B cell (primary cell): ENCODE results near the gene PPP1R8.

Experiments used
- EZH2 ChIP-seq: IDR thresholded peaks from 2 replicates; pipeline ENCODE4 v1.6.1; 2012; ENCODE audit warnings: borderline replicate concordance, low read depth, mild to moderate bottlenecking, moderate library complexity, low read length; ENCODE audit not compliant: insufficient read depth, poor library complexity, severe bottlenecking
- TF ChIP-seq, protein P1 (sequence below): fragments of 200-600 bp; IDR thresholded peaks from one replicate; pipeline ENCODE4 v1.8.0; 2022; ENCODE audit warnings: antibody characterized with exemption, mild to moderate bottlenecking

DNA sequence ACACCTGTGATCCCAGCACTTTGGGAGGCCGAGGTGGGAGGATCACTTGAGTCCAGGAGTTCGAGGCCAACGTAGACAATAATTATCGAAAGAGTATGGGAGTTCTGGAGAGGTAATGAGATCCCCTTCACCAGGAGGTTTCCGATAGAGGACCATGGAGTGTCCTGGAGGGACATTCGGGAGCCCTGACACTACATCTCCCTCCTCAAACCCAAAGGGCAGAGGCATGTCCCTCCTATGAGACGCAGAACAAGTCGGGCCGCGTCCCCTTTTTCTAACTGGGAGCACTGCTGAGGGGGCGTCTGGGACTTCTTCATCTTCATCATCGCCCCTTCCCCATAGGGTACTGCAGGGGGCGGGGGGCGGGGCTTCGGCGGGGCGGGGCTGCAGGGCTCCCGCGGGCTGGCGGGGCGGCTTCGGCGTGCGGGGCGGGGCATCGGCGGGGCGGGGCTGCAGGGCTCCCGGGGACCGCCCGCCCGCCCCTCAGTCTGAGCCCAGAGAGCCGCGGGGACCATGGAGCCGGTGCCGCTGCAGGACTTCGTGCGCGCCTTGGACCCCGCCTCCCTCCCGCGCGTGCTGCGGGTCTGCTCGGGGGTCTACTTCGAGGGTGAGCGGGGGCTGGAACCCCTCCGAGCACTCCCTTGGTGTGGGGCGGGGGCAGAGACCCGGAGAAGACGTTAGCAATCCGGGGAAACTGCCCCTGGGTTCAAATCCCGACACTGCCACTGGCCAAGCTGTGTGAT, 41.6 kb downstream of the PPP1R8 start, which contains the start of gene THEMIS2:
- TF ChIP-seq, protein P1, sequence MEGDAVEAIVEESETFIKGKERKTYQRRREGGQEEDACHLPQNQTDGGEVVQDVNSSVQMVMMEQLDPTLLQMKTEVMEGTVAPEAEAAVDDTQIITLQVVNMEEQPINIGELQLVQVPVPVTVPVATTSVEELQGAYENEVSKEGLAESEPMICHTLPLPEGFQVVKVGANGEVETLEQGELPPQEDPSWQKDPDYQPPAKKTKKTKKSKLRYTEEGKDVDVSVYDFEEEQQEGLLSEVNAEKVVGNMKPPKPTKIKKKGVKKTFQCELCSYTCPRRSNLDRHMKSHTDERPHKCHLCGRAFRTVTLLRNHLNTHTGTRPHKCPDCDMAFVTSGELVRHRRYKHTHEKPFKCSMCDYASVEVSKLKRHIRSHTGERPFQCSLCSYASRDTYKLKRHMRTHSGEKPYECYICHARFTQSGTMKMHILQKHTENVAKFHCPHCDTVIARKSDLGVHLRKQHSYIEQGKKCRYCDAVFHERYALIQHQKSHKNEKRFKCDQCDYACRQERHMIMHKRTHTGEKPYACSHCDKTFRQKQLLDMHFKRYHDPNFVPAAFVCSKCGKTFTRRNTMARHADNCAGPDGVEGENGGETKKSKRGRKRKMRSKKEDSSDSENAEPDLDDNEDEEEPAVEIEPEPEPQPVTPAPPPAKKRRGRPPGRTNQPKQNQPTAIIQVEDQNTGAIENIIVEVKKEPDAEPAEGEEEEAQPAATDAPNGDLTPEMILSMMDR: no peak
- no peak for TF ChIP-seq EZH2
